ENCODE results near the gene ZNF408.

- TF ChIP-seq CTCF (conservative IDR thresholded peaks at IDR 0.05; ENCODE audit: low read length) (no peak), EZH2phosphoT487 (IDR thresholded peaks at IDR 0.05; ENCODE audit: borderline replicate concordance) (no peak)
These were observed 22.1 kb upstream of the ZNF408 start for GRCh38 chr11:46678741-46679130.
